ENCODE results near the gene BCKDHB. TPM values are rescaled to one million over a fixed set of nuclear protein-coding genes. Genes with fewer than 3 reads are reported as not detected.
"Not testable (repeated sequence)": the region's sequence is repeated elsewhere in the genome, so short reads cannot be mapped to it uniquely, and the experiment has no call there.

The BCKDHB gene
- total RNA-seq, 1 experiment from 2014 or later = 20.0 TPM

DNA sequence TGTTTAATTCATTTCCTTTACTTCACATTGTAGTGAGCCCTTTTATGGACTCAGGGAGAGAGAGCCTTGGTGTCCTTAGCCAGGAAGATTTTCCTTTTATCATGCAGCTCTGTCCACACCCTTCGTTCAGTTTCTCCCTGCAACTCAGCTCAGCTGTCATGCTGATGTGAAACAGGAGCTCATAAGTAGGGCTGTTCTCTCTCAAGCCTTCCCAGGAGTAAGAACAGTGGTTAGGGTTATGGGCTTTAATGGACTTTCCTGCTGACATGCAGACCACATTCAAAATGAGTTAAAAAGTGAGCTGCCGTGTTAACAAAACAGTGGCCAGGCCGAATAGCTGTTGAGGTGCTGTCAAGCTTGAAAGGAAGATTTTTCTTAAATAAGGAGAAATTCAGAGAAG, 104.1 kb downstream of the BCKDHB start:
- TF ChIP-seq, protein P1, sequence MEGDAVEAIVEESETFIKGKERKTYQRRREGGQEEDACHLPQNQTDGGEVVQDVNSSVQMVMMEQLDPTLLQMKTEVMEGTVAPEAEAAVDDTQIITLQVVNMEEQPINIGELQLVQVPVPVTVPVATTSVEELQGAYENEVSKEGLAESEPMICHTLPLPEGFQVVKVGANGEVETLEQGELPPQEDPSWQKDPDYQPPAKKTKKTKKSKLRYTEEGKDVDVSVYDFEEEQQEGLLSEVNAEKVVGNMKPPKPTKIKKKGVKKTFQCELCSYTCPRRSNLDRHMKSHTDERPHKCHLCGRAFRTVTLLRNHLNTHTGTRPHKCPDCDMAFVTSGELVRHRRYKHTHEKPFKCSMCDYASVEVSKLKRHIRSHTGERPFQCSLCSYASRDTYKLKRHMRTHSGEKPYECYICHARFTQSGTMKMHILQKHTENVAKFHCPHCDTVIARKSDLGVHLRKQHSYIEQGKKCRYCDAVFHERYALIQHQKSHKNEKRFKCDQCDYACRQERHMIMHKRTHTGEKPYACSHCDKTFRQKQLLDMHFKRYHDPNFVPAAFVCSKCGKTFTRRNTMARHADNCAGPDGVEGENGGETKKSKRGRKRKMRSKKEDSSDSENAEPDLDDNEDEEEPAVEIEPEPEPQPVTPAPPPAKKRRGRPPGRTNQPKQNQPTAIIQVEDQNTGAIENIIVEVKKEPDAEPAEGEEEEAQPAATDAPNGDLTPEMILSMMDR (conservative IDR thresholded peaks at IDR 0.05; ENCODE audit: low read depth, low read length) = no peak
- TF ChIP-seq EZH2 (IDR thresholded peaks at IDR 0.05; ENCODE audit: borderline replicate concordance, low read depth, low read length, poor library complexity, severe bottlenecking) = no peak
- Histone ChIP-seq H3K36me3 (ENCODE audit: insufficient read depth, low read length, poor library complexity, severe bottlenecking) (no peaks in the 10 kb centered on the region), H3K27ac (ENCODE audit: low read depth, low read length, poor library complexity, severe bottlenecking) (no peak overlapping the region), H3K9me3 (ENCODE audit: low read depth, low read length, poor library complexity, severe bottlenecking) (no peaks in the 10 kb centered on the region), H3K27me3 (replicated peaks; ENCODE audit: insufficient read depth, low read depth, low read length, poor library complexity) (no peaks in the 10 kb centered on the region), H3K4me3 (ENCODE audit: low read depth, low read length, poor library complexity, severe bottlenecking) (no peak overlapping the region), H3K4me1 (ENCODE audit: insufficient read depth, low read length, poor library complexity, severe bottlenecking) (no peaks in the 10 kb centered on the region)
- no TSS peak for BruUV-seq (replicated peaks)
- ChIA-PET POLR2A (ENCODE audit: low non-redundant PET) (no interaction called here), CTCF (no interaction called here)
- intact Hi-C loops (cut with micrococcal nuclease; ENCODE audit: unreplicated experiment) = loop anchor here (10.0 kb wide), 1 partner anchor 854 kb away; no protein-coding TSS in a partner anchor
- DNase-seq (ENCODE audit: low spot score) = no peak

DNA sequence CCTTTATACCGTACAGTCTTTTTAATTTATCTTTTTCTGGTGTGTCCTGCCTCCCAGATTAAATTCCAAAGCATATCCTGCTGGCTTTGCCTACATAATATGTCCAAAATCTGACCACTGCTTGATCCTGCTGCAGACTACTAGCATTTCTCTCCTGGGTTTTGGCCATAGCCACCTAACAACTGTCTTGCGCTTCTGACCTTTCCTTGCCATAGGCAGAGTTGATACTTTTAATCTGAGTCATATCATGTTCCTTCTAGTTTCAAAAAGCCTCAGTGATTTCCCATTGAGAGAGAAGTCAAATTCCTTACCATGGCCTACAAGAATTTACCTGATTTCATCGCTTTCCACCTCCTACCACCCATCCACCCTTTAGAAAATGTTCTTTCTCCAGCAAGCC, 104.8 kb downstream of the BCKDHB start:
- TF ChIP-seq, protein P1 (conservative IDR thresholded peaks at IDR 0.05; ENCODE audit: low read depth, low read length) = no peak
- TF ChIP-seq EZH2 (IDR thresholded peaks at IDR 0.05; ENCODE audit: borderline replicate concordance, low read depth, low read length, poor library complexity, severe bottlenecking) = no peak
- Histone ChIP-seq H3K9me3 (ENCODE audit: low read depth, low read length, poor library complexity, severe bottlenecking) (no peaks in the 10 kb centered on the region), H3K4me1 (ENCODE audit: insufficient read depth, low read length, poor library complexity, severe bottlenecking) (no peaks in the 10 kb centered on the region), H3K4me3 (ENCODE audit: low read depth, low read length, poor library complexity, severe bottlenecking) (no peak overlapping the region), H3K27me3 (replicated peaks; ENCODE audit: insufficient read depth, low read depth, low read length, poor library complexity) (no peaks in the 10 kb centered on the region), H3K36me3 (ENCODE audit: insufficient read depth, low read length, poor library complexity, severe bottlenecking) (no peaks in the 10 kb centered on the region), H3K27ac (ENCODE audit: low read depth, low read length, poor library complexity, severe bottlenecking) (no peak overlapping the region)
- CTCF ChIA-PET = interaction anchor here (0.6 kb wide), 1 partner anchor 1791 kb away, joined by 3 read pairs; no protein-coding TSS in a partner anchor
- no peak for DNase-seq (ENCODE audit: low spot score)
- intact Hi-C loops (cut with micrococcal nuclease; ENCODE audit: unreplicated experiment) = loop anchor here (10.0 kb wide), 1 partner anchor 854 kb away; no protein-coding TSS in a partner anchor
- no TSS peak for BruUV-seq (replicated peaks)
- POLR2A ChIA-PET (ENCODE audit: low non-redundant PET) = no interaction called here

DNA sequence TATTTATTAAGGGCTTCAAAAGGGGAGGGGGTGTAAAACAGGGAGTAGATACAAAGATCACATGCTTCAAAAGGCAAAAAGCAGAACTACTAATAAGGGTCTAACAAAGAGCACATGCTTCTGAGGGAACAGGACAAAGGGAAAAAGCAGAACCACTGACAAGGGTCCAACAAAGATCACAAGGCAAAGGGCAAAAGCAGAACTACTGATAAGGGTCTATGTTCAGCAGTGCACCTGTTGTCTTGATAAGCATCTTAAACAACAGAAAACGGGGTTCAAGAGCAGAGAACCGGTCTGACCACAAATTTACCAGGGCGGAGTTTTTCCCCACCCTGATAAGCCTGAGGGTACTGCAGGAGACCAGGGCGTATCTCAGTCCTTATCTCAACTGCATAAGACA, 105.4 kb downstream of the BCKDHB start:
- intact Hi-C loops (cut with micrococcal nuclease; ENCODE audit: unreplicated experiment) = loop anchor here (10.0 kb wide), 1 partner anchor 853 kb away; no protein-coding TSS in a partner anchor
- H3K4me3 ChIP-seq (ENCODE audit: low read depth, low read length, poor library complexity, severe bottlenecking); BruUV-seq (replicated peaks); H3K9me3 ChIP-seq (ENCODE audit: low read depth, low read length, poor library complexity, severe bottlenecking); H3K27me3 ChIP-seq (replicated peaks; ENCODE audit: insufficient read depth, low read depth, low read length, poor library complexity); DNase-seq (ENCODE audit: low spot score); H3K36me3 ChIP-seq (ENCODE audit: insufficient read depth, low read length, poor library complexity, severe bottlenecking); H3K27ac ChIP-seq (ENCODE audit: low read depth, low read length, poor library complexity, severe bottlenecking); POLR2A ChIA-PET (ENCODE audit: low non-redundant PET); H3K4me1 ChIP-seq (ENCODE audit: insufficient read depth, low read length, poor library complexity, severe bottlenecking); CTCF ChIA-PET: not testable (repeated sequence)

DNA sequence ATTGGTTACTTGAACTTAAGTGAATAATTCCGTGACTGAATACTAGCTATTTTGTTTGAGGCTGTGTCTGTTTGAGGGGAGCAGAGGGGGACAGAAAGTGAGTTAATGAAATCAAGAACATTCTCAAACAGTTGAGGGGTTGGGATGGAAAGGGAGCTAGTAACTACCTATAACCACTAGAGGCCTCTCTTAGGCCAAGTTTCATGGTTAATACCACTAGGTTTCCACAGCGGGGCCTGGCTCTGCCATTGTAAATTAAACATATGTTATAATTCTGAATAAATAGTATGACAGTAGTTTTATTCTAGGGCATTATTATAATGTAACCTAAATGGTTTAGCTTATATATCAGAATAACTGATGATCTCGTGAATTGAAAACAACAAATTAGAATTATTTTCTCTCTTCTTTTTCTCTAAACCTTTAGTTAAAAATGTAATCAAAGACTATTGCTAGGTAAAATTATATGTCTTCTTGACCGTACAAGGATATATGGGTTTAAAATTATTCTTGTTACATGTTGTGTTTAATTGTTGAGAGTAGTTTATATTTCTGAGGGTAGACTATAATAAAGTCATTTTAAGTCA, 108.1 kb downstream of the BCKDHB start:
- intact Hi-C loops (cut with micrococcal nuclease; ENCODE audit: unreplicated experiment) = loop anchor here (10.0 kb wide), 1 partner anchor 850 kb away; no protein-coding TSS in a partner anchor
- ChIA-PET CTCF (interaction anchor here (0.6 kb wide), 1 partner anchor 956 kb away, joined by 3 read pairs; no protein-coding TSS in a partner anchor), POLR2A (ENCODE audit: low non-redundant PET) (no interaction called here)
- peak; percentile 74 for DNase-seq (ENCODE audit: low spot score)
- H3K36me3 ChIP-seq (ENCODE audit: insufficient read depth, low read length, poor library complexity, severe bottlenecking) = no peaks in the 10 kb centered on the region
- H3K27me3 ChIP-seq (replicated peaks; ENCODE audit: insufficient read depth, low read depth, low read length, poor library complexity) = no peaks in the 10 kb centered on the region
- H3K4me3 ChIP-seq (ENCODE audit: low read depth, low read length, poor library complexity, severe bottlenecking) = no peak overlapping the region
- peaks cover 8% of the 10 kb centered on the region for H3K4me1 ChIP-seq (ENCODE audit: insufficient read depth, low read length, poor library complexity, severe bottlenecking)
- BruUV-seq (replicated peaks) = no TSS peak
- no peaks in the 10 kb centered on the region for H3K9me3 ChIP-seq (ENCODE audit: low read depth, low read length, poor library complexity, severe bottlenecking)
- TF ChIP-seq, protein P1 (conservative IDR thresholded peaks at IDR 0.05; ENCODE audit: low read depth, low read length) = peak; percentile 77
- no peak for TF ChIP-seq EZH2 (IDR thresholded peaks at IDR 0.05; ENCODE audit: borderline replicate concordance, low read depth, low read length, poor library complexity, severe bottlenecking)
- no peak overlapping the region for H3K27ac ChIP-seq (ENCODE audit: low read depth, low read length, poor library complexity, severe bottlenecking)
